Skeletal muscle cell (primary cell): ENCODE measurements around the gene RAB3GAP2.
"Not testable (repeated sequence)": the region's sequence is repeated elsewhere in the genome, so short reads cannot be mapped to it uniquely, and the experiment has no call there.

ENCODE experiments used
- DNase-seq: peaks from one replicate; pipeline ENCODE4 v3.0.0-alpha.2; 2010; ENCODE audit warnings: low read depth
- H3K4me3 ChIP-seq: 2 replicates; pipeline ENCODE4 v1.5.1; 2011; ENCODE audit warnings: low read depth, mild to moderate bottlenecking, control low read depth, low read length, moderate library complexity

Gene RAB3GAP2

GRCh38 chr1:220248715-220249265 is 23.5 kb downstream of the RAB3GAP2 start:
- DNase-seq, H3K4me3 ChIP-seq: not testable (repeated sequence)

GRCh38 chr1:220245900-220246299 is 26.4 kb downstream of the RAB3GAP2 start:
- H3K4me3 ChIP-seq, DNase-seq: not testable (repeated sequence)

GRCh38 chr1:220243947-220244346 is 28.3 kb downstream of the RAB3GAP2 start:
- no peak for DNase-seq
- H3K4me3 ChIP-seq, result no peak overlapping the region

- no peak for DNase-seq
These were observed 31.1 kb downstream of the RAB3GAP2 start for GRCh38 chr1:220241072-220241663.

GRCh38 chr1:220239966-220240365 is 32.3 kb downstream of the RAB3GAP2 start:
- H3K4me3 ChIP-seq, result no peak overlapping the region
- DNase-seq, result no peak

More at GRCh38 chr1:220241072-220241663, 31.1 kb downstream of the RAB3GAP2 start:
- no peak overlapping the region for H3K4me3 ChIP-seq

- H3K4me3 ChIP-seq, result no peak overlapping the region
These were observed 33.0 kb downstream of the RAB3GAP2 start for GRCh38 chr1:220239213-220239612.

GRCh38 chr1:220236278-220236677 is 36.0 kb downstream of the RAB3GAP2 start:
- not testable (repeated sequence) for H3K4me3 ChIP-seq, DNase-seq

More at GRCh38 chr1:220239213-220239612, 33.0 kb downstream of the RAB3GAP2 start:
- no peak for DNase-seq

- no peak for DNase-seq
- no peak overlapping the region for H3K4me3 ChIP-seq
These were observed 36.8 kb downstream of the RAB3GAP2 start for GRCh38 chr1:220235462-220235861.

- H3K4me3 ChIP-seq, result no peak overlapping the region
These were observed 38.3 kb downstream of the RAB3GAP2 start for GRCh38 chr1:220233927-220234326.

GRCh38 chr1:220229771-220230170 is 42.5 kb downstream of the RAB3GAP2 start:
- no peak for DNase-seq
- H3K4me3 ChIP-seq, result no peak overlapping the region

More at GRCh38 chr1:220233927-220234326, 38.3 kb downstream of the RAB3GAP2 start:
- DNase-seq, result no peak

- DNase-seq, result no peak
- no peak overlapping the region for H3K4me3 ChIP-seq
These were observed 44.9 kb downstream of the RAB3GAP2 start for GRCh38 chr1:220227393-220227792.

GRCh38 chr1:220226752-220227151 is 45.5 kb downstream of the RAB3GAP2 start:
- no peak for DNase-seq
- no peak overlapping the region for H3K4me3 ChIP-seq

GRCh38 chr1:220225957-220226356 is 46.3 kb downstream of the RAB3GAP2 start:
- no peak overlapping the region for H3K4me3 ChIP-seq
- no peak for DNase-seq

- no peak overlapping the region for H3K4me3 ChIP-seq
- DNase-seq, result no peak
These were observed 47.6 kb downstream of the RAB3GAP2 start for GRCh38 chr1:220224611-220225124.

- H3K4me3 ChIP-seq, result no peak overlapping the region
- DNase-seq, result no peak
These were observed 48.2 kb downstream of the RAB3GAP2 start for GRCh38 chr1:220224033-220224432.

- H3K4me3 ChIP-seq, result no peak overlapping the region
- no peak for DNase-seq
These were observed 49.3 kb downstream of the RAB3GAP2 start for GRCh38 chr1:220222939-220223338.

- H3K4me3 ChIP-seq, result no peak overlapping the region
- DNase-seq, result no peak
These were observed 50.6 kb downstream of the RAB3GAP2 start for GRCh38 chr1:220221670-220222069.

GRCh38 chr1:220221269-220221668 is 51.0 kb downstream of the RAB3GAP2 start:
- no peak overlapping the region for H3K4me3 ChIP-seq
- no peak for DNase-seq

GRCh38 chr1:220220699-220221040 is 51.6 kb downstream of the RAB3GAP2 start:
- not testable (repeated sequence) for H3K4me3 ChIP-seq, DNase-seq

- no peak overlapping the region for H3K4me3 ChIP-seq
- DNase-seq, result no peak
These were observed 52.2 kb downstream of the RAB3GAP2 start for GRCh38 chr1:220219865-220220698.

- no peak for DNase-seq
- no peak overlapping the region for H3K4me3 ChIP-seq
These were observed 53.2 kb downstream of the RAB3GAP2 start for GRCh38 chr1:220219136-220219442.
